Measurements from ENCODE around the gene UST. TPM values are rescaled to one million over a fixed set of nuclear protein-coding genes. Genes with fewer than 3 reads are reported as not detected.

UST gene
- total RNA-seq, 1 experiment from 2014 or later, result 6.1 TPM

DNA sequence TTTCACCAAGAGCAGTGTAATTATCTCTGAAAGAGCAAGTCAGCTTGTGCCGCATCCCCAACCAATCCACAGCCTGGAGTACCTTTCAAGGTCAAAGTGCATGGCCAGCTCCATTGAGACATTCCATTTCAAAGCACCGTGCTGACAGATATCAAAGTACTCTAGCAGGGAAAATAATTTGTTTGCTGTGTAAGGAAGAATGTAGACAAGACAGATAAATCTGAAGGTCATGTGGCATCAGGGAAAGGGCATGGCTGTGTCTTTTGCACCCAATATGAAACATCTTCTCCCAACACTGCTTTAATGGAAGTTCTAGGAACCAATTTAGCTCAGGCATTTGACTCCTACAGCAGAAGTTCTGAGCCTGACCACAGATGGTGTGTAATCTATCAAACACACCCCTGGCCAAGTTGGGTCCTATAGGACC lies 328.0 kb downstream of the UST start:
- CTCF ChIA-PET, result interaction anchor here (1.5 to 1.6 kb wide), 2 partner anchors 357 to 497 kb away, joined by 3 to 5 read pairs; no protein-coding TSS in a partner anchor

More for the DNA sequence above, 328.0 kb downstream of the UST start:
- Histone ChIP-seq H3K9ac (ENCODE audit: low read length) (no peak overlapping the region), H3K27me3 (ENCODE audit: insufficient read depth, low read length) (no peaks in the 10 kb centered on the region), H3K4me2 (ENCODE audit: low read length) (no peak overlapping the region), H4K20me1 (ENCODE audit: insufficient read depth) (no peaks in the 10 kb centered on the region), H3K9me3 (ENCODE audit: control insufficient read depth in 1 of 2, insufficient read depth in 1 of 2, low read depth in 1 of 2, low read length in 2 of 2) (no peaks in the 10 kb centered on the region), H3K27ac (ENCODE audit: low read depth, low read length) (no peak overlapping the region), H2AFZ (ENCODE audit: low read depth, low read length, poor library complexity, severe bottlenecking) (no peak overlapping the region), H3K4me3 (replicated peaks in 1 of 2; ENCODE audit: low read depth in 1 of 2, low read length in 2 of 2) (no peak overlapping the region), H3K9me2 (ENCODE audit: insufficient read depth) (no peaks in the 10 kb centered on the region), H3K79me2 (ENCODE audit: insufficient read depth, low read length) (no peaks in the 10 kb centered on the region), H3K4me1 (ENCODE audit: control insufficient read depth in 1 of 2, insufficient read depth in 2 of 2, low read length in 2 of 2) (no peaks in the 10 kb centered on the region), H3K36me3 (ENCODE audit: control insufficient read depth in 1 of 2, insufficient read depth in 2 of 2, low read length in 2 of 2) (no peaks in the 10 kb centered on the region)
- TF ChIP-seq ELF1 (IDR thresholded peaks at IDR 0.05; ENCODE audit: borderline replicate concordance, low read depth) (no peak), SP1 (IDR thresholded peaks at IDR 0.05; ENCODE audit: low read depth) (no peak), YY1 (IDR thresholded peaks at IDR 0.05; ENCODE audit: extremely low read depth, insufficient replicate concordance, low read depth, low read length) (no peak), EZH2phosphoT487 (IDR thresholded peaks at IDR 0.05; ENCODE audit: borderline replicate concordance) (no peak), POLR2A (IDR thresholded peaks at IDR 0.05; ENCODE audit: borderline replicate concordance, extremely low read depth, insufficient read depth, insufficient read length) (no peak), RAD21 (IDR thresholded peaks at IDR 0.05; ENCODE audit: low read depth) (no peak), JUND (IDR thresholded peaks at IDR 0.05) (no peak), SIN3A (IDR thresholded peaks at IDR 0.05; ENCODE audit: low read depth) (no peak), CEBPB (IDR thresholded peaks at IDR 0.05; ENCODE audit: low read depth) (no peak), POLR2AphosphoS5 (IDR thresholded peaks at IDR 0.05; ENCODE audit: low read depth, low read length) (no peak), EZH2 (IDR thresholded peaks at IDR 0.05) (no peak)
- TF ChIP-seq, protein P1, sequence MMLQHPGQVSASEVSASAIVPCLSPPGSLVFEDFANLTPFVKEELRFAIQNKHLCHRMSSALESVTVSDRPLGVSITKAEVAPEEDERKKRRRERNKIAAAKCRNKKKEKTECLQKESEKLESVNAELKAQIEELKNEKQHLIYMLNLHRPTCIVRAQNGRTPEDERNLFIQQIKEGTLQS (IDR thresholded peaks at IDR 0.05), result no peak
- TF ChIP-seq, protein P2, sequence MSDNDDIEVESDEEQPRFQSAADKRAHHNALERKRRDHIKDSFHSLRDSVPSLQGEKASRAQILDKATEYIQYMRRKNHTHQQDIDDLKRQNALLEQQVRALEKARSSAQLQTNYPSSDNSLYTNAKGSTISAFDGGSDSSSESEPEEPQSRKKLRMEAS (IDR thresholded peaks at IDR 0.05), result no peak
- TF ChIP-seq, protein P3, sequence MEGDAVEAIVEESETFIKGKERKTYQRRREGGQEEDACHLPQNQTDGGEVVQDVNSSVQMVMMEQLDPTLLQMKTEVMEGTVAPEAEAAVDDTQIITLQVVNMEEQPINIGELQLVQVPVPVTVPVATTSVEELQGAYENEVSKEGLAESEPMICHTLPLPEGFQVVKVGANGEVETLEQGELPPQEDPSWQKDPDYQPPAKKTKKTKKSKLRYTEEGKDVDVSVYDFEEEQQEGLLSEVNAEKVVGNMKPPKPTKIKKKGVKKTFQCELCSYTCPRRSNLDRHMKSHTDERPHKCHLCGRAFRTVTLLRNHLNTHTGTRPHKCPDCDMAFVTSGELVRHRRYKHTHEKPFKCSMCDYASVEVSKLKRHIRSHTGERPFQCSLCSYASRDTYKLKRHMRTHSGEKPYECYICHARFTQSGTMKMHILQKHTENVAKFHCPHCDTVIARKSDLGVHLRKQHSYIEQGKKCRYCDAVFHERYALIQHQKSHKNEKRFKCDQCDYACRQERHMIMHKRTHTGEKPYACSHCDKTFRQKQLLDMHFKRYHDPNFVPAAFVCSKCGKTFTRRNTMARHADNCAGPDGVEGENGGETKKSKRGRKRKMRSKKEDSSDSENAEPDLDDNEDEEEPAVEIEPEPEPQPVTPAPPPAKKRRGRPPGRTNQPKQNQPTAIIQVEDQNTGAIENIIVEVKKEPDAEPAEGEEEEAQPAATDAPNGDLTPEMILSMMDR (IDR thresholded peaks at IDR 0.05 in 2 of 3, conservative IDR thresholded peaks at IDR 0.05 in 1 of 3; ENCODE audit: borderline replicate concordance in 1 of 3, insufficient read depth in 1 of 3, low read depth in 2 of 3, low read length in 2 of 3), result no peak
- TF ChIP-seq, protein P4, sequence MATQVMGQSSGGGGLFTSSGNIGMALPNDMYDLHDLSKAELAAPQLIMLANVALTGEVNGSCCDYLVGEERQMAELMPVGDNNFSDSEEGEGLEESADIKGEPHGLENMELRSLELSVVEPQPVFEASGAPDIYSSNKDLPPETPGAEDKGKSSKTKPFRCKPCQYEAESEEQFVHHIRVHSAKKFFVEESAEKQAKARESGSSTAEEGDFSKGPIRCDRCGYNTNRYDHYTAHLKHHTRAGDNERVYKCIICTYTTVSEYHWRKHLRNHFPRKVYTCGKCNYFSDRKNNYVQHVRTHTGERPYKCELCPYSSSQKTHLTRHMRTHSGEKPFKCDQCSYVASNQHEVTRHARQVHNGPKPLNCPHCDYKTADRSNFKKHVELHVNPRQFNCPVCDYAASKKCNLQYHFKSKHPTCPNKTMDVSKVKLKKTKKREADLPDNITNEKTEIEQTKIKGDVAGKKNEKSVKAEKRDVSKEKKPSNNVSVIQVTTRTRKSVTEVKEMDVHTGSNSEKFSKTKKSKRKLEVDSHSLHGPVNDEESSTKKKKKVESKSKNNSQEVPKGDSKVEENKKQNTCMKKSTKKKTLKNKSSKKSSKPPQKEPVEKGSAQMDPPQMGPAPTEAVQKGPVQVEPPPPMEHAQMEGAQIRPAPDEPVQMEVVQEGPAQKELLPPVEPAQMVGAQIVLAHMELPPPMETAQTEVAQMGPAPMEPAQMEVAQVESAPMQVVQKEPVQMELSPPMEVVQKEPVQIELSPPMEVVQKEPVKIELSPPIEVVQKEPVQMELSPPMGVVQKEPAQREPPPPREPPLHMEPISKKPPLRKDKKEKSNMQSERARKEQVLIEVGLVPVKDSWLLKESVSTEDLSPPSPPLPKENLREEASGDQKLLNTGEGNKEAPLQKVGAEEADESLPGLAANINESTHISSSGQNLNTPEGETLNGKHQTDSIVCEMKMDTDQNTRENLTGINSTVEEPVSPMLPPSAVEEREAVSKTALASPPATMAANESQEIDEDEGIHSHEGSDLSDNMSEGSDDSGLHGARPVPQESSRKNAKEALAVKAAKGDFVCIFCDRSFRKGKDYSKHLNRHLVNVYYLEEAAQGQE (IDR thresholded peaks at IDR 0.05; ENCODE audit: low read depth), result no peak
- TF ChIP-seq, protein P5, sequence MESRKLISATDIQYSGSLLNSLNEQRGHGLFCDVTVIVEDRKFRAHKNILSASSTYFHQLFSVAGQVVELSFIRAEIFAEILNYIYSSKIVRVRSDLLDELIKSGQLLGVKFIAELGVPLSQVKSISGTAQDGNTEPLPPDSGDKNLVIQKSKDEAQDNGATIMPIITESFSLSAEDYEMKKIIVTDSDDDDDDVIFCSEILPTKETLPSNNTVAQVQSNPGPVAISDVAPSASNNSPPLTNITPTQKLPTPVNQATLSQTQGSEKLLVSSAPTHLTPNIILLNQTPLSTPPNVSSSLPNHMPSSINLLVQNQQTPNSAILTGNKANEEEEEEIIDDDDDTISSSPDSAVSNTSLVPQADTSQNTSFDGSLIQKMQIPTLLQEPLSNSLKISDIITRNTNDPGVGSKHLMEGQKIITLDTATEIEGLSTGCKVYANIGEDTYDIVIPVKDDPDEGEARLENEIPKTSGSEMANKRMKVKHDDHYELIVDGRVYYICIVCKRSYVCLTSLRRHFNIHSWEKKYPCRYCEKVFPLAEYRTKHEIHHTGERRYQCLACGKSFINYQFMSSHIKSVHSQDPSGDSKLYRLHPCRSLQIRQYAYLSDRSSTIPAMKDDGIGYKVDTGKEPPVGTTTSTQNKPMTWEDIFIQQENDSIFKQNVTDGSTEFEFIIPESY (IDR thresholded peaks at IDR 0.05; ENCODE audit: extremely low read depth, insufficient replicate concordance, low read length), result no peak
- ChIA-PET RAD21 (ENCODE audit: low non-redundant PET in 1 of 2, low total read pairs in 2 of 2, uncharacterized antibody in 2 of 2, unreplicated experiment in 2 of 2) (no interaction called here), POLR2A (no interaction called here)
- intact Hi-C loops (cut with micrococcal nuclease), result no loop called here
- DNase-seq (ENCODE audit: low read depth, low spot score), result no peak
- no TSS peak for BruUV-seq (replicated peaks)
- no peak for ATAC-seq
